Naive thymus-derived CD8-positive, alpha-beta T cell (primary cell): ENCODE measurements around the gene GIPR. TPM values are rescaled to one million over a fixed set of nuclear protein-coding genes. Genes with fewer than 3 reads are reported as not detected.
"Not testable (repeated sequence)": the region's sequence is repeated elsewhere in the genome, so short reads cannot be mapped to it uniquely, and the experiment has no call there.

Experiments
- ATAC-seq, 2 donors: fragments of 150-1000 bp; cut with Tn5 transposase in 1 of 2; sonication (Bioruptor Pico), chemical (Tn5 transposase) in 1 of 2; 1 replicate in 1 of 2; 2 replicates in 1 of 2; pipeline ENCODE4 v1.10.0; 2021; ENCODE audit warnings: mild to moderate bottlenecking in 2 of 2, moderate library complexity in 2 of 2
- POLR2A ChIA-PET: fragments of 350-600 bp; sonication (Branson Sonifier 250); formaldehyde crosslinking; loops from one replicate; lab custom pipeline; 2021; ENCODE audit warnings: antibody characterized with exemption; lab: Charles Lee
- DNase-seq, 10 donors: peaks; one replicate each; pipeline versions ENCODE4 v3.0.0 to v3.0.0-alpha.2; 2020 to 2022
- H3K27ac Mint-ChIP-seq, 10 donors: one replicate each; pipeline ENCODE4 v1.8.0; 2020 to 2022; ENCODE audit warnings: mild to moderate bottlenecking in 10 of 10, mixed read lengths in 10 of 10, moderate library complexity in 4 of 10, inconsistent platforms in 1 of 10
- H3K27me3 Mint-ChIP-seq, 5 donors: one replicate each; pipeline ENCODE4 v1.8.0; 2021 to 2022; ENCODE audit warnings: mixed read lengths in 5 of 5
- H3K36me3 Mint-ChIP-seq, 3 donors: one replicate each; pipeline ENCODE4 v1.8.0; 2020 to 2022; ENCODE audit warnings: mixed read lengths in 3 of 3, mild to moderate bottlenecking in 2 of 3, inconsistent platforms in 1 of 3
- H3K4me1 Mint-ChIP-seq, 4 donors: one replicate each; pipeline ENCODE4 v1.8.0; 2021 to 2022; ENCODE audit warnings: mixed read lengths in 4 of 4
- H3K4me3 Mint-ChIP-seq, 10 donors: one replicate each; pipeline ENCODE4 v1.8.0; 2020 to 2022; ENCODE audit warnings: mild to moderate bottlenecking in 10 of 10, mixed read lengths in 10 of 10, moderate library complexity in 6 of 10, inconsistent platforms in 1 of 10
- H3K9me3 Mint-ChIP-seq, 9 donors: one replicate each; pipeline ENCODE4 v1.8.0; 2020 to 2022; ENCODE audit warnings: mixed read lengths in 9 of 9, mild to moderate bottlenecking in 3 of 9, inconsistent platforms in 1 of 9, moderate library complexity in 1 of 9
- polyA plus RNA-seq, 3 donors: library from polyadenylated mRNA; unstranded; fragments of 300-500 nt; fragmentation: Illumina TruSeq; gene quantifications; one replicate each; pipeline ENCODE4 v1.2.3, GENCODE V29; 2021
- total RNA-seq, 8 experiments: library from RNA in 2 of 8; stranded (reverse) in 2 of 8; gene quantifications; one replicate each; pipeline ENCODE4 v1.2.3 and lab custom pipeline; 2021 to 2026

GIPR gene
- total RNA-seq (10 to 100 TPM in 1 of 2 experiments, 1 to 10 TPM in 1; 9.7 to 10.4 TPM), polyA plus RNA-seq (under 1 TPM in 2 of 3 donors, not detected in 1; 0.38 to 0.61 TPM), total RNA-seq (lab: John Stamatoyannopoulos, UW) (0.64 to 13.4 (median 4.5) reads per million in 6 experiments)

GRCh38 chr19:45667620-45668341, at the start of gene GIPR:
Gene GIPR (plus strand): TSS chr19:45668221. CDS start chr19:45669521, 1,300 bp downstream.
- POLR2A ChIA-PET, result interaction anchor here (0.6 to 1.1 kb wide), 5 partner anchors 9 to 202 kb away, joined by 3 to 5 read pairs (median 3); partner anchors contain the start of gene SNRPD2
- ATAC-seq (peak; percentile 41 to 52), DNase-seq (peak in 8 of 10 donors; percentile 27 to 68 (median 35))
- H3K9me3 Mint-ChIP-seq, result no peaks in the 10 kb centered on the region
- H3K27me3 Mint-ChIP-seq, result peaks cover 0 to 12% (median 3%) of the 10 kb centered on the region in 5 donors
- peaks cover 19 to 42% (median 37%) of the 10 kb centered on the region in 4 donors for H3K4me1 Mint-ChIP-seq
- H3K27ac Mint-ChIP-seq, result peak within 1 kb of the TSS; percentile 75 to 95 (median 92)
- H3K4me3 Mint-ChIP-seq, result peak within 1 kb of the TSS; percentile 85 to 97 (median 94)
- peaks cover 0 to 2% (median 0%) of the 10 kb centered on the region in 3 donors for H3K36me3 Mint-ChIP-seq

DNA sequence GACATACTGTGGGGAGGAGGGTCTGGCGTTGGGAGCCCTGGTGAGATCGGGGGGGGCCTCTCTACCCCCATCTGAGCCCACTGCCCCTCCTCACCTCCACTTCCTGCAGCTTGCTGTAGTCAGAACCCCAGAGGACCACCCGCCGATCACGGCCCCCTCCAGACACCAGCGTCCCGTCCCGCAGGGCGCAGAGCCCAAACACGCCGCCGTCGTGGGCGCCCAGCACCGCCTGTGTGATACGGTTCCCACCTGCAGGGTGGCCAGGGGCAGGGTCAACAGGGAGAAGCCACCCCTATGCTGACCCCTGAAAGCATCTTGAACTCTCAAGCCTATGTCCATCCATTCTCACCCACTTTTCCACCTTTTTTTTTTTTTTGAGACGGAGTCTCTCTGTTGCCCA, 46.6 kb upstream of the GIPR start:
- H3K36me3 Mint-ChIP-seq, result peaks cover 0 to 72% (median 11%) of the 10 kb centered on the region in 3 donors
- POLR2A ChIA-PET, result interaction anchor here (0.7 kb wide), 1 partner anchor 101 kb away, joined by 6 read pairs; no protein-coding TSS in a partner anchor
- H3K4me3 Mint-ChIP-seq, result no peak overlapping the region
- H3K27me3 Mint-ChIP-seq, result no peaks in the 10 kb centered on the region
- H3K9me3 Mint-ChIP-seq, result no peaks in the 10 kb centered on the region
- ATAC-seq, result no peak
- no peak for DNase-seq
- no peak overlapping the region for H3K27ac Mint-ChIP-seq
- peaks cover 0 to 8% (median 2%) of the 10 kb centered on the region in 4 donors for H3K4me1 Mint-ChIP-seq

DNA sequence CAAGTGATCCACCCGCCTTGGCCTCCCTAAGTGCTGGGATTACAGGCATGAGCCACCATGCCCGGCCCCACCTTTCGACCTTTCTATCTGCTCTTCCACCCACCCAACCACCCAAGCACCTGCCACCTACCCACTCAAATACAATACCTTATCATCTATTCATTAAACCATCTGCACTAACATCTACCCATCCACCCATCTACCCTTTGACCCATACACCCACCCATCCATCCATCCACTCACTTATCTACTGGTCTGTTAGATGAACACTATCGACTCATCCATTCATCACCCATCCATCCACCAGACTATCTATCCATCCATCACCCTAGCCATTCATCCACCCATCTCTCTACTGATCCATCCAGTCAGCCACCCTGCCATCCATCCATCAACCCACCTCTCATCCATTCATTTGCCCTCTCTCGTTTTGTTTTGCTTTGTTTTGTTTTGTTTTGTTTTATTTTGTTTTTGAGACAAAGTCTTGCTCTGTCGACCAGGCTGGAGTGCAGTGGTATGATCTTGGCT, 46.0 kb upstream of the GIPR start:
- Mint-ChIP-seq H3K36me3 (peaks cover 0 to 75% (median 11%) of the 10 kb centered on the region in 3 donors), H3K27me3 (no peaks in the 10 kb centered on the region), H3K27ac (peak overlapping the region in 1 of 10 donors; percentile 22), H3K9me3 (no peaks in the 10 kb centered on the region), H3K4me3 (no peak overlapping the region), H3K4me1 (peaks cover 0 to 8% (median 2%) of the 10 kb centered on the region in 4 donors)
- POLR2A ChIA-PET, result no interaction called here
- DNase-seq (no peak), ATAC-seq (no peak)

DNA sequence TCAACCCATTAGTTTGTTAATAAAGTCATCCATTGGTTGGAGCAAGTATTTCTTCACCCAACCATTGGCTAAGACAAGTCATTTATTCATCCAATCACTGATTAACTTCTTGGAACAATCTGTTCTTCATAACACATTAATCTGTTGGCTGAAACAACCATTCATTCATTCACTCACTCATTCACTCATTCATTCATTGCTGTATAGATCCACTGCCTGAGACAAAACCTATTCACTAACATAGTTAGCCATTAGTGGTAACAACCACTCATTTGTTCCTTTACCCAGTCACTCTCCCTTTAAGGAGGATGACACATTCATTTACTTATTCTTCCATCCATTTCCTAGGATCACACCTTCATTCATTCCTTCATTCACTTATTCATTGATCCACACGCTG, 44.0 kb upstream of the GIPR start:
- POLR2A ChIA-PET, result no interaction called here
- H3K27me3 Mint-ChIP-seq, result no peaks in the 10 kb centered on the region

GRCh38 chr19:45628219-45628618, 39.8 kb upstream of the GIPR start:
- ATAC-seq, DNase-seq, H3K27ac Mint-ChIP-seq, POLR2A ChIA-PET, H3K4me3 Mint-ChIP-seq, H3K9me3 Mint-ChIP-seq, H3K27me3 Mint-ChIP-seq, H3K4me1 Mint-ChIP-seq: not testable (repeated sequence)
- H3K36me3 Mint-ChIP-seq, result peaks cover 0 to 63% (median 6%) of the 10 kb centered on the region in 3 donors

More for the DNA sequence above, 44.0 kb upstream of the GIPR start:
- H3K4me1 Mint-ChIP-seq, result peaks cover 0 to 8% (median 2%) of the 10 kb centered on the region in 4 donors
- no peak overlapping the region for H3K4me3 Mint-ChIP-seq
- no peak for ATAC-seq
- no peaks in the 10 kb centered on the region for H3K9me3 Mint-ChIP-seq
- H3K27ac Mint-ChIP-seq, result peak overlapping the region in 1 of 10 donors; percentile 4
- DNase-seq, result no peak
- H3K36me3 Mint-ChIP-seq, result peaks cover 0 to 86% (median 13%) of the 10 kb centered on the region in 3 donors

DNA sequence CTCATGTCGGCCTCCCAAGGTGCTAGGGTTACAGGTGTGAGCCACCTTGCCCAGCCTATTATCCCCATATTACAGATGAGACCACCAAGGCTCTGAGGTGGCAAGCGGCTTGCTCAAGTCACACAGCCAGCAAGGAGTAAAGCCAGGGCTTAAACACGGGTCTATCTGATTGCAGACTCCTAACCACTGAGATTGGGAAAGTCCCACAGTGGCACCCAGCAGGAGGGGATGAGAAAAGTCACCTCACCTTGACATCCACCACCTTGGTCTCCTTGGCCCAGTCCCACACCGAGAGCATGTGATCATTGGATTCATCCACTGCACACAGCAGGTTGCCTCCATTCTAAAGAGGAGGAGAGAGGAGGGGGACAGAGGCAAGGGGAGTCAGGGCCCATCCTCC, 38.3 kb upstream of the GIPR start:
- POLR2A ChIA-PET, result interaction anchor here (0.7 to 0.8 kb wide), 3 partner anchors 10 to 137 kb away, joined by 4 to 7 read pairs (median 4); no protein-coding TSS in a partner anchor
- Mint-ChIP-seq H3K36me3 (peaks cover 0 to 50% (median 2%) of the 10 kb centered on the region in 3 donors), H3K4me1 (peaks cover 0 to 5% (median 0%) of the 10 kb centered on the region in 4 donors), H3K9me3 (no peaks in the 10 kb centered on the region), H3K27me3 (no peaks in the 10 kb centered on the region), H3K27ac (no peak overlapping the region), H3K4me3 (no peak overlapping the region)
- no peak for DNase-seq
- no peak for ATAC-seq

DNA sequence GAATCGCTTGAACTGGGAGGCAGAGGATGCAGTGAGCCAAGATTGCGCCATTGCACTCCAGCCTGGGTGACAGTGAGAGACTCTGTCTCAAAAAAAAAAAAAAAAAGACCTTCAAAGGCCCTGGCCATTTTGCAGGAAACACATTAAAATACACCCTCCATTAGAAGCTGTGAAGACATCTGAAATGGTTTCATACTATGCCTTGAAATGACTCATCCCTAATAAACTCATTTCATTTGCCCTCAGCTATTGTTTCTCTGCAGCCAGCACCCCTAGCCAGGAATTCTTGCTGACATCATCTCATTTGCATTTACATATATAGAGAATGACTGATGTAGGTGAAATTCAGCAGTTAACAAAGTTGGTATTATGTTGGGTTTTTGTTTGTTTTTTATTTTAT, 37.6 kb upstream of the GIPR start:
- Mint-ChIP-seq H3K4me1 (peaks cover 0 to 5% (median 0%) of the 10 kb centered on the region in 4 donors), H3K4me3 (no peak overlapping the region), H3K9me3 (no peaks in the 10 kb centered on the region), H3K36me3 (peaks cover 0 to 45% (median 2%) of the 10 kb centered on the region in 3 donors), H3K27me3 (no peaks in the 10 kb centered on the region), H3K27ac (peak overlapping the region in 1 of 10 donors; percentile 60)
- POLR2A ChIA-PET, result interaction anchor here (0.7 kb wide), 1 partner anchor 137 kb away, joined by 4 read pairs; no protein-coding TSS in a partner anchor
- DNase-seq (no peak), ATAC-seq (no peak)

- DNase-seq (no peak), ATAC-seq (no peak)
- Mint-ChIP-seq H3K4me1 (peaks cover 0 to 7% (median 0%) of the 10 kb centered on the region in 4 donors), H3K27ac (peak overlapping the region in 1 of 10 donors; percentile 48), H3K4me3 (no peak overlapping the region), H3K27me3 (no peaks in the 10 kb centered on the region), H3K9me3 (no peaks in the 10 kb centered on the region), H3K36me3 (peaks cover 0 to 31% (median under 1%) of the 10 kb centered on the region in 3 donors)
- POLR2A ChIA-PET, result no interaction called here
Measured at GRCh38 chr19:45632468-45633196, 35.4 kb upstream of the GIPR start.

DNA sequence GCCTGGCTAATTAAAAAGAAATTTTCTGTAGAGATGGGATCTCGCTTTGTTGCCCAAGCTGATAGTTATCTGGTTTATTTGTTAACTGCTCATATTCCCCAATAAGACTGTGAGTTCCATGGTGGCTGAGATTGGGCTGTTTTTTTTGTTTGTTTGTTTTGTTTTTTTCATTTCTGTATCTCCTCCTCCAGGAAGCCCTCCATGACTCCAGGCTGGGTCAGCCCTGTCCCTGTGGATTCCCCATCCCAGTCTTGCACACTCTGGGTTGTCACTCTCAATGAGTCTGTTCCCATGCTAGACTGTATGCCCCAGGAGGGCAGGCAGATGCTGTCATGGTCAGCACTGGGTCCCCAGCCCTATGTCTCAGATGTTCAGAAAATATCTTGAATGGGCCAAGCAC, 31.7 kb upstream of the GIPR start:
- H3K9me3 Mint-ChIP-seq, result no peaks in the 10 kb centered on the region
- no peak overlapping the region for H3K27ac Mint-ChIP-seq
- H3K4me1 Mint-ChIP-seq, result peaks cover 11 to 29% (median 21%) of the 10 kb centered on the region in 4 donors
- H3K36me3 Mint-ChIP-seq, result peaks cover 0 to 3% (median 0%) of the 10 kb centered on the region in 3 donors
- ATAC-seq (no peak), DNase-seq (no peak)
- POLR2A ChIA-PET, result no interaction called here
- H3K4me3 Mint-ChIP-seq, result peak overlapping the region in 2 of 10 donors; percentile 6 to 18
- H3K27me3 Mint-ChIP-seq, result no peaks in the 10 kb centered on the region

- no peak for ATAC-seq
- no peak for DNase-seq
- no peaks in the 10 kb centered on the region for H3K27me3 Mint-ChIP-seq
- H3K9me3 Mint-ChIP-seq, result no peaks in the 10 kb centered on the region
- no peak overlapping the region for H3K27ac Mint-ChIP-seq
- H3K4me3 Mint-ChIP-seq, result peak overlapping the region in 2 of 10 donors; percentile 22 to 48
- H3K36me3 Mint-ChIP-seq, result peaks cover 0 to 3% (median 0%) of the 10 kb centered on the region in 3 donors
- POLR2A ChIA-PET, result interaction anchor here (0.7 kb wide), 1 partner anchor 23 kb away, joined by 9 read pairs; no protein-coding TSS in a partner anchor
- peaks cover 16 to 35% (median 26%) of the 10 kb centered on the region in 4 donors for H3K4me1 Mint-ChIP-seq
Measured at GRCh38 chr19:45636902-45637301, 31.1 kb upstream of the GIPR start.

GRCh38 chr19:45637890-45638667, 29.9 kb upstream of the GIPR start:
- Mint-ChIP-seq H3K9me3 (no peaks in the 10 kb centered on the region), H3K27me3 (no peaks in the 10 kb centered on the region), H3K4me1 (peaks cover 24 to 38% (median 36%) of the 10 kb centered on the region in 4 donors), H3K36me3 (peaks cover 0 to 3% (median 0%) of the 10 kb centered on the region in 3 donors), H3K4me3 (peak overlapping the region; percentile 31 to 97 (median 96)), H3K27ac (peak overlapping the region in 2 of 10 donors; percentile 15 to 17)
- ATAC-seq (no peak), DNase-seq (no peak)
- POLR2A ChIA-PET, result interaction anchor here (0.5 to 0.7 kb wide), 4 partner anchors 8 to 169 kb away, joined by 3 to 9 read pairs (median 4); no protein-coding TSS in a partner anchor
